ENCODE measurements around the gene HSPB8.

The HSPB8 gene

GRCh38 chr12:119171291-119171690 is 7.4 kb upstream of the HSPB8 start:
- no peak for DNase-seq

- no peak for DNase-seq
Observed at GRCh38 chr12:119171691-119172425, 6.9 kb upstream of the HSPB8 start.

- DNase-seq, result no peak
Observed at GRCh38 chr12:119175081-119175480, 3.6 kb upstream of the HSPB8 start.

GRCh38 chr12:119176267-119177055 is 2.3 kb upstream of the HSPB8 start:
- no peak for DNase-seq

- DNase-seq, result no peak
Observed at GRCh38 chr12:119177056-119177325, 1.7 kb upstream of the HSPB8 start.

- no peak for DNase-seq
Observed at GRCh38 chr12:119177724-119178380, 879 bp upstream of the HSPB8 start.

GRCh38 chr12:119179335-119180021 is 747 bp downstream of the HSPB8 start:
- no peak for DNase-seq

- DNase-seq, result no peak
Observed at GRCh38 chr12:119180380-119181040, 1.8 kb downstream of the HSPB8 start.

GRCh38 chr12:119181202-119181601 is 2.5 kb downstream of the HSPB8 start:
- no peak for DNase-seq

- DNase-seq, result no peak
Observed at GRCh38 chr12:119181944-119182343, 3.2 kb downstream of the HSPB8 start.

- DNase-seq, result no peak
Observed at GRCh38 chr12:119182701-119183493, 4.2 kb downstream of the HSPB8 start.

GRCh38 chr12:119183942-119184695 is 5.4 kb downstream of the HSPB8 start:
- DNase-seq, result no peak

GRCh38 chr12:119195256-119195655 is 16.5 kb downstream of the HSPB8 start:
- no peak for DNase-seq

GRCh38 chr12:119198440-119198839 is 19.7 kb downstream of the HSPB8 start:
- no peak for DNase-seq

- no peak for DNase-seq
Observed at GRCh38 chr12:119200601-119201000, 21.9 kb downstream of the HSPB8 start.

- DNase-seq, result no peak
Observed at GRCh38 chr12:119201789-119202543, 23.2 kb downstream of the HSPB8 start.

- DNase-seq, result no peak
Observed at GRCh38 chr12:119202544-119202943, 23.8 kb downstream of the HSPB8 start.

GRCh38 chr12:119204131-119204530 is 25.4 kb downstream of the HSPB8 start:
- DNase-seq, result no peak

GRCh38 chr12:119204671-119205285 is 26.0 kb downstream of the HSPB8 start:
- DNase-seq, result no peak

Measured in T-helper 2 cell (primary cell).